ENCODE measurements around the gene ADAMTS10.
"Not testable (repeated sequence)": the region's sequence is repeated elsewhere in the genome, so short reads cannot be mapped to it uniquely, and the experiment has no call there.

Gene ADAMTS10

DNA sequence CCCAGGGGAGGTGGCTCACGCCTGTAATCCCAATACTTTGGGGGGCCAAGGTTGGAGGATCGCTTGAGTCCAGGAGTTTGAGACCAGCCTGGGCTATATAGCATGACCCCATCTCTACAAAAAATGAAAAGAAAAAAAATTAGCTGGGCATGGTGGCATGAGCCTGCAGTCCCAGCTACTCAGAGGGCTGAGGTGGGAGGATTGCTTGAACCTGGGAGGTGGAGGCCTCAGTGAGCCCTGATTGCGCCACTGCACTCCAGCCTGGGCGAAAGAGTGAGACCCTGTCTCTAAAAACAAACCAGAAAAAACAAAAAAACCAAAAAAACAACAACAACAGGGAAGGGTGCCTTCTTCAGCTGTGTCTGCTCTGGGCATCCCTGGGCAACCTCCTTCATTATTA, 32.8 kb downstream of the ADAMTS10 start:
- TF ChIP-seq, protein P1, sequence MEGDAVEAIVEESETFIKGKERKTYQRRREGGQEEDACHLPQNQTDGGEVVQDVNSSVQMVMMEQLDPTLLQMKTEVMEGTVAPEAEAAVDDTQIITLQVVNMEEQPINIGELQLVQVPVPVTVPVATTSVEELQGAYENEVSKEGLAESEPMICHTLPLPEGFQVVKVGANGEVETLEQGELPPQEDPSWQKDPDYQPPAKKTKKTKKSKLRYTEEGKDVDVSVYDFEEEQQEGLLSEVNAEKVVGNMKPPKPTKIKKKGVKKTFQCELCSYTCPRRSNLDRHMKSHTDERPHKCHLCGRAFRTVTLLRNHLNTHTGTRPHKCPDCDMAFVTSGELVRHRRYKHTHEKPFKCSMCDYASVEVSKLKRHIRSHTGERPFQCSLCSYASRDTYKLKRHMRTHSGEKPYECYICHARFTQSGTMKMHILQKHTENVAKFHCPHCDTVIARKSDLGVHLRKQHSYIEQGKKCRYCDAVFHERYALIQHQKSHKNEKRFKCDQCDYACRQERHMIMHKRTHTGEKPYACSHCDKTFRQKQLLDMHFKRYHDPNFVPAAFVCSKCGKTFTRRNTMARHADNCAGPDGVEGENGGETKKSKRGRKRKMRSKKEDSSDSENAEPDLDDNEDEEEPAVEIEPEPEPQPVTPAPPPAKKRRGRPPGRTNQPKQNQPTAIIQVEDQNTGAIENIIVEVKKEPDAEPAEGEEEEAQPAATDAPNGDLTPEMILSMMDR (conservative IDR thresholded peaks at IDR 0.05), result no peak

DNA sequence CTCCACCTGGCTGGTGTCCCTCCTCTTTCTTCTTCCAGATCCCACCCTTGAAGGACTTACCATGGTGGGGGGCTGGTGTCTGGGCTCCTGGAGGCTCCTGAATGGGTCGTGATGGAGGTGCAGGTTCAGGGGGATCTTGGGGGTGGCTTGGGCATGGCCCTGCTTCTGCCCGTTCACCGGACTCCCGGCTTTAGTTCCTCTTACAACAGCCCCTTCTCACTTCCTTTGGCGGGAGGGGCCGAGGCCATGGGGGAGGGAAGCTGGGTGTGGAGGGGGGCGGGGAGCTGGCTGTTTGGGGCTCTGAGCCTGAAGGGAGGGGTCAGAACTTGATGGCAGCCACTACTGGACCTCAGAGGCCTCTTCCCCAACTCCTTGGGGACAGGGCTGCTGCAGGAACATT, 33.3 kb downstream of the ADAMTS10 start, which contains the start of gene MYO1F:
MYO1F (minus strand) TSS at position 196 of the 400 bp plus-strand sequence; CDS start at position 63, 133 bp downstream.
- H3K27ac ChIP-seq, result no peak within 1 kb of the TSS

More for the DNA sequence above, 32.8 kb downstream of the ADAMTS10 start:
- no peak overlapping the region for H3K27ac ChIP-seq

DNA sequence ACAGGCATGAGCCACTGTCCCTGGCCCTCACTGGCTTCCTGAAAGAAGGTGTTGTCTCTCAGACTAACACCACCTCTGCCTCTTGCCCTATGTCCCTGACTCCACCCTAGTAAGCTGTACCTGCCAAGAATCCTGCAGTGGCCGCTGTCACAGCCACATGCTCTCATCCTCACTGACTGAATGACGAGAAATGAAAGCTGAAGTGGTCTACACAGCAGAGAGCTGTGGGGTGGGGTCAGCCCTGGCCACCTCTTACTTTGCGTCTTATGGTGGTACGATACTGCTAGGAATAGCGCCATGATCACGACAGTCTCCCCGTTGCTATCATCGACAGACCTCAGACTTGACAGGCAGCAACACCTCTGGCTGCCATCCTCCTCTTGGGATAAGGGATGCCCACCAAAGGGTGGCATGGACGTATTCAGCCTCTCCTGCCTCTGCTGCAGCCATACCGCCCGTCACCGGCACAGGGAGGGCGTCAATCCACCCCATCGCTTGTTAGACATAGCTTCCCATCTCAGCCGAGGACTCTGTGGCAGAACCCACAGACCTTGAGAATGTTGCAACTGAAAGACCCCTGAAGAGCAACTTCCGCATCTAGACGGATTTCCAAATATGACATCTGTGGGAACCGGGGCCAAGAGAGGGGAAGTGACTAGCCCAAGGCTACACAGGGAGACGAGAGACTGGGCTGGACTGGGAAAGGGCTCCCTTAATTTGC, 34.1 kb downstream of the ADAMTS10 start:
- no peak overlapping the region for H3K27ac ChIP-seq
- TF ChIP-seq, protein P1 (conservative IDR thresholded peaks at IDR 0.05), result no peak

More for the DNA sequence above, 33.3 kb downstream of the ADAMTS10 start, which contains the start of gene MYO1F:
- TF ChIP-seq, protein P1 (conservative IDR thresholded peaks at IDR 0.05), result no peak

DNA sequence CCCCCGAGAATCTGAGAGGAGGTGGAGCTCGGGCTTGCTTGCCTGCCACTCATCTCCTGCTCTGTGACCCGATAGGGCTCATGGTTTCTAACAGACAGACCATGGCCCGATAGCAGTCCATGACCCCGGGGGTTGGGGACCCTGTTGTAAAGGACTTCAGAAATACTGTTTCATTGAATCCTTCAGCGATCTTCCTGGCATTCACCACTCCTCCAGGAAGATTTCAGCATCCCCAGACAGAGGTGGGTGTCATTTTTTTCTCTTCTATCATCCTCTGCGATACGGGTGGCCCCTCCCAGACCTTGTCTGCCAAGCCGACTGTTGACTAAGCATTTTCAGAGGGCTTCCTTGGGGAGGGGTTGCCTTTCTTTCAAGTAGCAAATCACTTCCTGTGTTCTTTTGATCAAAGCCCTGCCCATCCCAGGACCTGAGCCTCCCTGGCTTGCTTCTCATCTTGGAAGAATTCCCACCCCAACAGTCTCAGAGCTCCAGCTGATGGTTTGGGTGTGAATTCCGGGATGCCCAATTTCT, 35.0 kb downstream of the ADAMTS10 start:
- H3K27ac ChIP-seq, result no peak overlapping the region
- TF ChIP-seq, protein P1 (conservative IDR thresholded peaks at IDR 0.05), result no peak

DNA sequence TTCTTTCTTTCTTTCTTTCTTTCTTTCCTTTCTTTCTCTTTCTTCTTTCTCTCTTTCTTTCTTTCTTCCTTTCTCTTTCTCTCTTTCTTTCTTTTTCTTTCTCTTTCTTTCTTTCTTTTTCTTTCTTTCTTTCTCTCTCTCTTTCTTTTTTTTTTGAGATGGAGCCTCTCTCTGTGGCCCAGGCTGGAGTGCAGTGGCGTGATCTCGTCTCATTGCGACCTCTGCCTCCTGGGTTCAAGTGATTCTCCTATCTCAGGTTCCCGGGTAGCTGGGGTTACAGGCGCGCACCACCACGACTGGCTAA, 35.9 kb downstream of the ADAMTS10 start:
- not testable (repeated sequence) for H3K27ac ChIP-seq

DNA sequence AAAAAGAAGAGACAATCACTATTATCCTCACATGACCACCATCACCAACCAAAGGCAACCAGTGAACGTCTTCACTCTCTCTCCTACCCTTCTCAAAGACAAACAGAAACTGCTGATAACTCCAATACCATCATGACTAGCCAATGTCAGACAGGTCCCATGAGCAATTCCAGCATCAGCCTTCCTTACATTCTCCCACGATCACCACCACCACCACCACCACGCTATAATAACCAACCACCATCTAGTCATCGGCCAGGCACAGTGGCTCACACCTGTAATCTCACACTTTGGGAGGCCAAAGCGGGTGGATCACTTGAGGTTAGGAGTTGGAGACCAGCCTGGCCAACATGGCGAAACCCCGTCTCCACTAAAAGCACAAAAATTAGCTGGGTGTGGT, 37.2 kb downstream of the ADAMTS10 start:
- TF ChIP-seq, protein P1 (conservative IDR thresholded peaks at IDR 0.05), result no peak
- H3K27ac ChIP-seq, result no peak overlapping the region

DNA sequence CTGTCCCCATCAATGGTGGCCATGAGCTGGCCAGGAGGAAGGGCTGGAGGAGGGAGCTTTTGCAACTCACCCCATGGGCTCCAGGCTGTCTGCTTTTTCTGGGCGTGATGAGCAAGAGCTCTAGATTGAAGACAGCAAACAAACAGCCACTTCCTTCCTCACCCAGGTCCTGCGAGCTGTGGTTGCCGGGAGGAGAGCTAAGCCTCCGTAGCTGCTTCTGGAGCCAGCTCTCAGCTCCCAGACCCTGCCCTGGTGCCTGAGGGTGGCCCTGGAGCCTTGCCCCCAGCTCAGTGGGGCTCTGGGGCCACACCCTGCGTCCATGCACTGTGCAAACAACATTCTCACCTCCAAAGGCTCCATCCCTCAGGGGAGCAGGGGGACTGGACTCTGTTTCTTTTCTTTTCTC, 39.5 kb downstream of the ADAMTS10 start:
- TF ChIP-seq, protein P1 (conservative IDR thresholded peaks at IDR 0.05), result no peak
- H3K27ac ChIP-seq, result no peak overlapping the region

All from VCaP (cell line).